ENCODE data around the gene ADAMTSL2.

The ADAMTSL2 gene

GRCh38 chr9:133505901-133506652 is 28.4 kb upstream of the ADAMTSL2 start:
- no peak for DNase-seq (ENCODE audit: low read depth)

GRCh38 chr9:133506653-133507038 is 27.9 kb upstream of the ADAMTSL2 start:
- peak; percentile 59 for DNase-seq (ENCODE audit: low read depth)
- no peak overlapping the region for H3K4me3 ChIP-seq (ENCODE audit: low read depth, low read length)
- peak; percentile 5 for TF ChIP-seq CTCF (conservative IDR thresholded peaks at IDR 0.05; ENCODE audit: low read depth, low read length)

More at GRCh38 chr9:133505901-133506652, 28.4 kb upstream of the ADAMTSL2 start:
- H3K4me3 ChIP-seq (ENCODE audit: low read depth, low read length): no peak overlapping the region
- no peak for TF ChIP-seq CTCF (conservative IDR thresholded peaks at IDR 0.05; ENCODE audit: low read depth, low read length)

- DNase-seq (ENCODE audit: low read depth): no peak
- no peak overlapping the region for H3K4me3 ChIP-seq (ENCODE audit: low read depth, low read length)
- TF ChIP-seq CTCF (conservative IDR thresholded peaks at IDR 0.05; ENCODE audit: low read depth, low read length): no peak
Measured at GRCh38 chr9:133507246-133507965, 27.1 kb upstream of the ADAMTSL2 start.

GRCh38 chr9:133508046-133508445 is 26.5 kb upstream of the ADAMTSL2 start:
- H3K4me3 ChIP-seq (ENCODE audit: low read depth, low read length): no peak overlapping the region
- no peak for DNase-seq (ENCODE audit: low read depth)
- no peak for TF ChIP-seq CTCF (conservative IDR thresholded peaks at IDR 0.05; ENCODE audit: low read depth, low read length)

GRCh38 chr9:133509179-133510083 is 25.1 kb upstream of the ADAMTSL2 start:
- DNase-seq (ENCODE audit: low read depth): no peak
- TF ChIP-seq CTCF (conservative IDR thresholded peaks at IDR 0.05; ENCODE audit: low read depth, low read length): no peak

GRCh38 chr9:133510926-133511505 is 23.5 kb upstream of the ADAMTSL2 start:
- TF ChIP-seq CTCF (conservative IDR thresholded peaks at IDR 0.05; ENCODE audit: low read depth, low read length): no peak
- no peak overlapping the region for H3K4me3 ChIP-seq (ENCODE audit: low read depth, low read length)
- DNase-seq (ENCODE audit: low read depth): no peak

More at GRCh38 chr9:133509179-133510083, 25.1 kb upstream of the ADAMTSL2 start:
- H3K4me3 ChIP-seq (ENCODE audit: low read depth, low read length): no peak overlapping the region

Measured in choroid plexus epithelial cell (primary cell).